A549 treated with CpdA at 1 μM for 4 hours (cell line): ENCODE measurements around the gene KIF4B. TPM values are rescaled to one million over a fixed set of nuclear protein-coding genes. Genes with fewer than 3 reads are reported as not detected.

Source experiments
- total RNA-seq: library from RNA; stranded (reverse); fragments of 200-300 nt; extraction: Qiagen RNA extraction; gene quantifications from 5 replicates; pipeline ENCODE4 v1.2.3, GENCODE V29; 2022; ENCODE audit warnings: low read depth

Gene KIF4B, protein sequence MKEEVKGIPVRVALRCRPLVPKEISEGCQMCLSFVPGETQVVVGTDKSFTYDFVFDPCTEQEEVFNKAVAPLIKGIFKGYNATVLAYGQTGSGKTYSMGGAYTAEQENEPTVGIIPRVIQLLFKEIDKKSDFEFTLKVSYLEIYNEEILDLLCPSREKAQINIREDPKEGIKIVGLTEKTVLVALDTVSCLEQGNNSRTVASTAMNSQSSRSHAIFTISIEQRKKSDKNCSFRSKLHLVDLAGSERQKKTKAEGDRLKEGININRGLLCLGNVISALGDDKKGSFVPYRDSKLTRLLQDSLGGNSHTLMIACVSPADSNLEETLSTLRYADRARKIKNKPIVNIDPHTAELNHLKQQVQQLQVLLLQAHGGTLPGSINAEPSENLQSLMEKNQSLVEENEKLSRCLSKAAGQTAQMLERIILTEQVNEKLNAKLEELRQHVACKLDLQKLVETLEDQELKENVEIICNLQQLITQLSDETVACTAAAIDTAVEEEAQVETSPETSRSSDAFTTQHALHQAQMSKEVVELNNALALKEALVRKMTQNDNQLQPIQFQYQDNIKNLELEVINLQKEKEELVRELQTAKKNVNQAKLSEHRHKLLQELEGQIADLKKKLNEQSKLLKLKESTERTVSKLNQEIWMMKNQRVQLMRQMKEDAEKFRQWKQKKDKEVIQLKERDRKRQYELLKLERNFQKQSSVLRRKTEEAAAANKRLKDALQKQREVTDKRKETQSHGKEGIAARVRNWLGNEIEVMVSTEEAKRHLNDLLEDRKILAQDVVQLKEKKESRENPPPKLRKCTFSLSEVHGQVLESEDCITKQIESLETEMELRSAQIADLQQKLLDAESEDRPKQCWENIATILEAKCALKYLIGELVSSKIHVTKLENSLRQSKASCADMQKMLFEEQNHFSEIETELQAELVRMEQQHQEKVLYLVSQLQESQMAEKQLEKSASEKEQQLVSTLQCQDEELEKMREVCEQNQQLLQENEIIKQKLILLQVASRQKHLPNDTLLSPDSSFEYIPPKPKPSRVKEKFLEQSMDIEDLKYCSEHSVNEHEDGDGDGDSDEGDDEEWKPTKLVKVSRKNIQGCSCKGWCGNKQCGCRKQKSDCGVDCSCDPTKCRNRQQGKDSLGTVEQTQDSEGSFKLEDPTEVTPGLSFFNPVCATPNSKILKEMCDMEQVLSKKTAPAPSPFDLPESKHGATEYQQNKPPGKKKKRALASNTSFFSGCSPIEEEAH
- total RNA-seq, result 0.01 to 0.02 TPM (median 0.02 TPM) in 3 of 5 replicates, not detected in the others

DNA sequence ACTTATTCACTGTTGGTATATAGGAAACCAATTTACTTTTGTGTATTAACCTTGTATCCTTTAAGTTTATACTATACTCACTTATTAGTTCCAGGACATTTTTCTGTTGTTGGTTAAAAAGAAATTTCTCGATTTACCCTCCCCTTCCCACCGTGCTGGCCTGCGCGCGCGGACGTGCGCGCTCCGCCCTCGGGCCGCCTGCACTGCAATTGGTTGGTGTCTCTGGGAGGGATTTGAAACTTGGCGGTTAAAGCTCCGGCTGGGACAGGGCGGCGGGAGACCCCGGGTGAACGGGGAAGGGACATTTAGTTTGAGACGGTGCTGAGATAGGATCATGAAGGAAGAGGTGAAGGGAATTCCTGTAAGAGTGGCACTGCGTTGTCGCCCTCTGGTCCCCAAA lies at the start of gene KIF4B:
KIF4B (plus strand) TSS at position 230 of the 400 bp plus-strand sequence; CDS start at position 335, 105 bp downstream.

Other genes with a start within 250 kb of the KIF4B start
- 0.02 to 0.33 TPM (median 0.10 TPM) in 5 replicates for gene FAXDC2, start 163.2 kb upstream of the KIF4B start, total RNA-seq
- gene CNOT8, start 155.1 kb upstream of the KIF4B start, total RNA-seq, result 35.9 to 45.7 TPM (median 38.2 TPM) in 5 replicates
- 23.9 to 28.2 TPM (median 25.3 TPM) in 5 replicates for gene GEMIN5, start 75.5 kb upstream of the KIF4B start, total RNA-seq
- gene MRPL22, start 72.7 kb upstream of the KIF4B start, total RNA-seq, result 44.2 to 63.2 TPM (median 61.2 TPM) in 5 replicates